ENCODE measurements around the gene SYNM. TPM values are rescaled to one million over a fixed set of nuclear protein-coding genes. Genes with fewer than 3 reads are reported as not detected.

Gene SYNM
- polyA plus RNA-seq, 1 donor from 2014 or later = 5.7 TPM

DNA sequence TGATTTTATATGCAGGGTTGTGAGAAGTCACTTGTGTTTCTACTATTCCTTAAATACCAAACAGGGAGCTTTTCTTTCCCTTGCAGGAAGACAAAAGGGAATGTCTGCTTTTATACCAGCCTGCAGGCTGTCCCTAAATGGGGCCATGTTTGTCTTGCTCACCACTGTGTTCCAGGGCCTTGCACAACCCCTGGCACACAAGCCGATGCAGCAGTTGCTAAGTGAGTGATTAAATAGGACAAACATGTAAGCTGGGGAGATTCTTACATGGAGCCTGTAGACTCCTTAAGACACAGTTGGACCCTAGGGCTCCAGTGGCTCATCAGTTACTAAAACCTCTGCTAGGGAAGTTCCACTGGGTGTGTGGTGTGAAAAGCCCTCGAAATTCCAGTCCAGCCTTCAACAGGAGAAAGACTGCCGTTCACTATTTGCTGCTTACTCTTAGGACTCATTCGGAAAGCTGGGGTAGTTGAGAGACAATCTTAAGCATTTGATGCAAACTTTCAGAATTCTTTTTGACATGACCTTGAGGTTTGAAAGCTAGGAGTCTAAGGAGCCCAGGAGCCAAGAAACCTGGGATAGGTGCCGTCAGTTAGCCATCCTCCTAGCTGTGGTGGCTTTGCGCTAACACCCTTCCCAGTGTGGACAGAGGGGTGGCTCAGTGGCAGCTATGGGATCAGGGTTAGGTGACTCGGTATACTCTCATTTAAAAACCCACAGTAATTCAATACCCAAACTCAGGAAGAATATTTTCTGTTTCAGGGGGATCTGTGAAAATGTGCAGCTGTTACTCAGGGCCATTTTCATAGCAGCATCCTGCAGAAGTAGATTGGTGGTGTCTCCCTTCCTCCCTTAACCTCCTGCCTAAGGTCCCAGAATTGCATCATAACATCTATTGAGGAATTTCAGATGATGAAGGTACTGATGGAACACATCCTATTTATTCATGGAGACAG, 39.1 kb downstream of the SYNM start:
- Histone ChIP-seq H2AFZ (ENCODE audit: low read depth, low read length) (no peak overlapping the region), H4K20me1 (ENCODE audit: insufficient read depth) (no peaks in the 10 kb centered on the region), H3K9ac (ENCODE audit: low read length) (no peak overlapping the region), H3K9me3 (ENCODE audit: low read length) (no peaks in the 10 kb centered on the region), H3K4me3 (ENCODE audit: low read length) (no peak overlapping the region), H3F3A (ENCODE audit: insufficient read depth, low read length, poor library complexity, severe bottlenecking) (no peaks in the 10 kb centered on the region), H3K27ac (ENCODE audit: low read length) (no peak overlapping the region), H3K27me3 (ENCODE audit: insufficient read depth, low read depth, low read length) (no peaks in the 10 kb centered on the region), H3K79me2 (replicated peaks; ENCODE audit: insufficient read depth, low read length) (no peaks in the 10 kb centered on the region), H3K36me3 (ENCODE audit: insufficient read depth, low read length) (no peaks in the 10 kb centered on the region), H3K9me2 (ENCODE audit: insufficient read depth, low read length) (no peaks in the 10 kb centered on the region), H3K4me2 (ENCODE audit: low read length) (no peak overlapping the region)
- TF ChIP-seq POLR2AphosphoS5 (IDR thresholded peaks at IDR 0.05) (no peak), EP300 (conservative IDR thresholded peaks at IDR 0.05; ENCODE audit: poor library complexity, severe bottlenecking) (no peak), MXI1 (conservative IDR thresholded peaks at IDR 0.05; ENCODE audit: poor library complexity, severe bottlenecking) (no peak), EZH2 (IDR thresholded peaks at IDR 0.05; ENCODE audit: borderline replicate concordance, insufficient read depth, low read length, poor library complexity, severe bottlenecking) (no peak), TAF1 (IDR thresholded peaks at IDR 0.05; ENCODE audit: low read depth) (no peak), RAD21 (conservative IDR thresholded peaks at IDR 0.05) (no peak), SMC3 (conservative IDR thresholded peaks at IDR 0.05; ENCODE audit: poor library complexity) (no peak)
- TF ChIP-seq, protein P1, sequence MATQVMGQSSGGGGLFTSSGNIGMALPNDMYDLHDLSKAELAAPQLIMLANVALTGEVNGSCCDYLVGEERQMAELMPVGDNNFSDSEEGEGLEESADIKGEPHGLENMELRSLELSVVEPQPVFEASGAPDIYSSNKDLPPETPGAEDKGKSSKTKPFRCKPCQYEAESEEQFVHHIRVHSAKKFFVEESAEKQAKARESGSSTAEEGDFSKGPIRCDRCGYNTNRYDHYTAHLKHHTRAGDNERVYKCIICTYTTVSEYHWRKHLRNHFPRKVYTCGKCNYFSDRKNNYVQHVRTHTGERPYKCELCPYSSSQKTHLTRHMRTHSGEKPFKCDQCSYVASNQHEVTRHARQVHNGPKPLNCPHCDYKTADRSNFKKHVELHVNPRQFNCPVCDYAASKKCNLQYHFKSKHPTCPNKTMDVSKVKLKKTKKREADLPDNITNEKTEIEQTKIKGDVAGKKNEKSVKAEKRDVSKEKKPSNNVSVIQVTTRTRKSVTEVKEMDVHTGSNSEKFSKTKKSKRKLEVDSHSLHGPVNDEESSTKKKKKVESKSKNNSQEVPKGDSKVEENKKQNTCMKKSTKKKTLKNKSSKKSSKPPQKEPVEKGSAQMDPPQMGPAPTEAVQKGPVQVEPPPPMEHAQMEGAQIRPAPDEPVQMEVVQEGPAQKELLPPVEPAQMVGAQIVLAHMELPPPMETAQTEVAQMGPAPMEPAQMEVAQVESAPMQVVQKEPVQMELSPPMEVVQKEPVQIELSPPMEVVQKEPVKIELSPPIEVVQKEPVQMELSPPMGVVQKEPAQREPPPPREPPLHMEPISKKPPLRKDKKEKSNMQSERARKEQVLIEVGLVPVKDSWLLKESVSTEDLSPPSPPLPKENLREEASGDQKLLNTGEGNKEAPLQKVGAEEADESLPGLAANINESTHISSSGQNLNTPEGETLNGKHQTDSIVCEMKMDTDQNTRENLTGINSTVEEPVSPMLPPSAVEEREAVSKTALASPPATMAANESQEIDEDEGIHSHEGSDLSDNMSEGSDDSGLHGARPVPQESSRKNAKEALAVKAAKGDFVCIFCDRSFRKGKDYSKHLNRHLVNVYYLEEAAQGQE (IDR thresholded peaks at IDR 0.05; ENCODE audit: borderline replicate concordance) = no peak
- TF ChIP-seq, protein P2, sequence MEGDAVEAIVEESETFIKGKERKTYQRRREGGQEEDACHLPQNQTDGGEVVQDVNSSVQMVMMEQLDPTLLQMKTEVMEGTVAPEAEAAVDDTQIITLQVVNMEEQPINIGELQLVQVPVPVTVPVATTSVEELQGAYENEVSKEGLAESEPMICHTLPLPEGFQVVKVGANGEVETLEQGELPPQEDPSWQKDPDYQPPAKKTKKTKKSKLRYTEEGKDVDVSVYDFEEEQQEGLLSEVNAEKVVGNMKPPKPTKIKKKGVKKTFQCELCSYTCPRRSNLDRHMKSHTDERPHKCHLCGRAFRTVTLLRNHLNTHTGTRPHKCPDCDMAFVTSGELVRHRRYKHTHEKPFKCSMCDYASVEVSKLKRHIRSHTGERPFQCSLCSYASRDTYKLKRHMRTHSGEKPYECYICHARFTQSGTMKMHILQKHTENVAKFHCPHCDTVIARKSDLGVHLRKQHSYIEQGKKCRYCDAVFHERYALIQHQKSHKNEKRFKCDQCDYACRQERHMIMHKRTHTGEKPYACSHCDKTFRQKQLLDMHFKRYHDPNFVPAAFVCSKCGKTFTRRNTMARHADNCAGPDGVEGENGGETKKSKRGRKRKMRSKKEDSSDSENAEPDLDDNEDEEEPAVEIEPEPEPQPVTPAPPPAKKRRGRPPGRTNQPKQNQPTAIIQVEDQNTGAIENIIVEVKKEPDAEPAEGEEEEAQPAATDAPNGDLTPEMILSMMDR (IDR thresholded peaks at IDR 0.05; ENCODE audit: poor library complexity, severe bottlenecking) = no peak

DNA sequence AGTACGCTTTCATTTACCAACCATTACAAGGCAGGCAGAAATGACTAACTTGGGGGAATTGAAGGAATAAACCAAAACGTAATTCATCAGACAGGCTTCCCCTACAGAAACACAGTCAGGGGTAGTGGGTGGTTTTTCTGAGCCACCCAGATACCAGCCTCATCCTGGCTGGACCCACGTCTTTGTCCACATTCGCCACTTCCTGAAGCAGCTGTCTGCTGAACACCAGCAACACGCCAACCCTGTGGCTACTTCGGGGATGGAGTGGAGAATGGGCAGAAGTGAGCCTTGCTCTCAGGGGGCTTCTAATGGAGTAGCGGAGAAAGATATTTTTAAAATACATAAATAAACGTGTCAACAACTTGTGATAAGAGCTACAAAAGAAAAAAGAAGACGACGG, 40.1 kb downstream of the SYNM start:
- Histone ChIP-seq H3K9ac (ENCODE audit: low read length) (no peak overlapping the region), H3K9me2 (ENCODE audit: insufficient read depth, low read length) (no peaks in the 10 kb centered on the region), H2AFZ (ENCODE audit: low read depth, low read length) (no peak overlapping the region), H3K27ac (ENCODE audit: low read length) (no peak overlapping the region), H3K9me3 (ENCODE audit: low read length) (no peaks in the 10 kb centered on the region), H3K4me3 (ENCODE audit: low read length) (no peak overlapping the region), H4K20me1 (ENCODE audit: insufficient read depth) (no peaks in the 10 kb centered on the region), H3K4me2 (ENCODE audit: low read length) (no peak overlapping the region), H3K27me3 (ENCODE audit: insufficient read depth, low read depth, low read length) (no peaks in the 10 kb centered on the region), H3F3A (ENCODE audit: insufficient read depth, low read length, poor library complexity, severe bottlenecking) (no peaks in the 10 kb centered on the region), H3K36me3 (ENCODE audit: insufficient read depth, low read length) (no peaks in the 10 kb centered on the region), H3K79me2 (replicated peaks; ENCODE audit: insufficient read depth, low read length) (no peaks in the 10 kb centered on the region)
- no peak for TF ChIP-seq SMC3 (conservative IDR thresholded peaks at IDR 0.05; ENCODE audit: poor library complexity)
- TF ChIP-seq EZH2 (IDR thresholded peaks at IDR 0.05; ENCODE audit: borderline replicate concordance, insufficient read depth, low read length, poor library complexity, severe bottlenecking) = no peak
- TF ChIP-seq MXI1 (conservative IDR thresholded peaks at IDR 0.05; ENCODE audit: poor library complexity, severe bottlenecking) = no peak
- TF ChIP-seq, protein P1 (IDR thresholded peaks at IDR 0.05; ENCODE audit: borderline replicate concordance) = no peak
- TF ChIP-seq, protein P2 (IDR thresholded peaks at IDR 0.05; ENCODE audit: poor library complexity, severe bottlenecking) = no peak
- TF ChIP-seq TAF1 (IDR thresholded peaks at IDR 0.05; ENCODE audit: low read depth) = no peak
- TF ChIP-seq POLR2AphosphoS5 (IDR thresholded peaks at IDR 0.05) = no peak
- no peak for TF ChIP-seq RAD21 (conservative IDR thresholded peaks at IDR 0.05)
- no peak for TF ChIP-seq EP300 (conservative IDR thresholded peaks at IDR 0.05; ENCODE audit: poor library complexity, severe bottlenecking)
